Mucosa of descending colon (tissue), 3 donors: ENCODE data around the gene NIT1. TPM values are rescaled to one million over a fixed set of nuclear protein-coding genes. Genes with fewer than 3 reads are reported as not detected.

Experiments used
- ATAC-seq: fragments of 200-7000 bp; cut with Tn5 transposase; one replicate; pipeline ENCODE4 v1.9.1; 2020; ENCODE audit warnings: mild to moderate bottlenecking, moderate library complexity
- DNase-seq, 3 donors: peaks; one replicate each; pipeline ENCODE4 v3.0.0-alpha.2; 2020
- H3K36me3 ChIP-seq: fragments of 200-600 bp; one replicate; pipeline ENCODE4 v1.8.0; 2021; ENCODE audit warnings: low read depth, mild to moderate bottlenecking
- H3K4me1 ChIP-seq: fragments of 200-600 bp; one replicate; pipeline ENCODE4 v1.8.0; 2021; ENCODE audit warnings: low read depth, mild to moderate bottlenecking
- H3K4me3 ChIP-seq: fragments of 200-600 bp; one replicate; pipeline ENCODE4 v1.8.0; 2021; ENCODE audit warnings: mild to moderate bottlenecking
- H3K9me3 ChIP-seq: fragments of 200-600 bp; one replicate; pipeline ENCODE4 v1.8.0; 2021; ENCODE audit warnings: mild to moderate bottlenecking
- CTCF ChIP-seq: fragments of 200-600 bp; IDR thresholded peaks from one replicate; pipeline ENCODE4 v1.8.0; 2022; ENCODE audit warnings: antibody characterized with exemption, mild to moderate bottlenecking
- intact Hi-C, 2 donors: fragments of 100-400 bp; cut with DNase I in 1 of 2; cut with micrococcal nuclease in 1 of 2; formaldehyde crosslinking; loops; one replicate each; pipeline versions ENCODE4 v1.11.0 to v1.11.1; 2022; cut with DNase I, micrococcal nuclease
- total RNA-seq, 3 donors: library from RNA; stranded (reverse); fragmentation: NEBNext Ultra II Directional in 2 of 3; extraction: Animal tissue kit (Norgen Biotek cat#: 25700) in 2 of 3; gene quantifications; one replicate each; pipeline versions ENCODE4 v1.2.1 to v1.2.4, GENCODE V29; 2021 to 2023
- donor health status: DM: no; HTN: no; CAD: no; lungs with moderate emphysema.
- donor health status: DM: no; HTN: no; CAD: no.
- donor health status: DM: no; HTN: yes; CAD: no.

Gene NIT1
- total RNA-seq, 3 donors from 2014 or later, result 56.7 to 79.7 (median 62.8) TPM

DNA sequence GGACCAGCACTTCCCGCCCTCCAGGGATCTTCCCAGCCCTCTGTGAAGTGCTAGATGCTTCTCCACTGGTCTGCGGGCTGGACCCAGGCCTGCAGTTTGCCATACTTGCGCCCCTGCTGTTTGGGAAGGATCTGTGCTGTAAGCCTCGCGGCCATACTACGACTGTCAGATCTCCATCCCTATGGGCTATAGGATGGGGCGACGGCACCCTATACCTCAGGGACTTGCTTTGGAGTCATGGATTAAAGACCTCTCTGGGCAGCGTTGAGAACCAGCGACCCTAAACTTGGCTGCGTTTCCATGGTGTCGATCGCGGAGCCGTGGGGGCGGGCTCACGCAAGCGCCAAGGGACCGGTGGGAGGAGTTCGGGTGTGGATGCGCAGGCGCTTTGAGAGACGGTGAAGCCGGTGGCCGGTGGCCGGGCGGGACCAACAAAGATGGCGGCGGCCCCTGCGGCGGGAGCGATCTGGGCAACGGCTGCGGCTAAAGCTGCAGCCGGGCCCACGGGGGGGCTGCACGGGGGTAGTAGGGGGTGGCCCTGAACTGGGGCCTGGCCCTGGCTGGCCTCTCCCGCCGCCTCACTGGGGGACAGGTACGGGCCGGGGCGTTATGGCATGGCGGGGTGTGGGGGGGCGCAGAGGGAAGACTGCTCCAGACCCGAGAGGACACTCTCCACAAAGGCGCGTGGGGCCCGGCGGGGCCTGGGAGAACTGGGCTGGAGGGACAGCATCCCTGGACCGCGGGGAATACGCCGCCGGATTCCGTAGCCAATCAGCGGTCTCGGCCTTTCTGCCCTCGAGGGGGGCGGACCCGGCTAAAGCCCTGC lies 41.4 kb downstream of the NIT1 start, which contains the start of gene USP21:
USP21 (plus strand) TSS at position 414 of the 826 bp plus-strand sequence. CDS start 1,141 bp downstream, outside the sequence.
- peaks cover 25% of the 10 kb centered on the region for H3K4me1 ChIP-seq
- DNase-seq (peak; percentile 95 to 96 (median 95)), ATAC-seq (peak; percentile 98)
- TF ChIP-seq CTCF, result no peak
- peak within 1 kb of the TSS; percentile 79 for H3K4me3 ChIP-seq
- intact Hi-C loops, result no loop called here
- no peaks in the 10 kb centered on the region for H3K9me3 ChIP-seq
- H3K36me3 ChIP-seq, result no peaks in the 10 kb centered on the region

DNA sequence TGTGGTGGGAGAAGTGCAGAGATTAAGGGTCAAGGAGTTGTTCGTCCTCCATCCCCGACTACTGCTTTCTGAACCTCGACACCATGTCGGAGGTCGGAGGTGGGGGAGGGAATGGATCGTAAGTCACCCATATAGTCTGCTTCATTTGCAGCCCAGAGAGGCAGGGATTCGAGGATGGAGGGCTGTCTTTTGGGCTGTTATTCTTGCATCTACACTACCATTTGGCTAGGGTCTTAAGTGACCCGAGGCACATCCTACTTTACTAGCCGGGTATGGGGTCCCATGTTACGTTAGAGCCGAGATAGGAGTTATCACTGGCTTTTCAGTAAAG lies 42.0 kb downstream of the NIT1 start:
- Histone ChIP-seq H3K36me3 (no peaks in the 10 kb centered on the region), H3K4me1 (peaks cover 22% of the 10 kb centered on the region), H3K4me3 (peak overlapping the region; percentile 79), H3K9me3 (no peaks in the 10 kb centered on the region)
- intact Hi-C loops, result no loop called here
- DNase-seq (no peak), ATAC-seq (no peak)
- no peak for TF ChIP-seq CTCF

DNA sequence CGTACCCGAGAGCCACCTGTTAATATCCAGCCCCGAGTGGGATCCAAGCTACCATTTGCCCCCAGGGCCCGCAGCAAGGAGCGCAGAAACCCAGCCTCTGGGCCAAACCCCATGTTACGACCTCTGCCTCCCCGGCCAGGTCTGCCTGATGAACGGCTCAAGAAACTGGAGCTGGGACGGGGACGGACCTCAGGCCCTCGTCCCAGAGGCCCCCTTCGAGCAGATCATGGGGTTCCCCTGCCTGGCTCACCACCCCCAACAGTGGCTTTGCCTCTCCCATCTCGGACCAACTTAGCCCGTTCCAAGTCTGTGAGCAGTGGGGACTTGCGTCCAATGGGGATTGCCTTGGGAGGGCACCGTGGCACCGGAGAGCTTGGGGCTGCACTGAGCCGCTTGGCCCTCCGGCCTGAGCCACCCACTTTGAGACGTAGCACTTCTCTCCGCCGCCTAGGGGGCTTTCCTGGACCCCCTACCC lies 42.8 kb downstream of the NIT1 start:
- peaks cover 23% of the 10 kb centered on the region for H3K4me1 ChIP-seq
- ATAC-seq, result no peak
- intact Hi-C loops, result no loop called here
- H3K9me3 ChIP-seq, result no peaks in the 10 kb centered on the region
- no peak overlapping the region for H3K4me3 ChIP-seq
- no peaks in the 10 kb centered on the region for H3K36me3 ChIP-seq
- DNase-seq, result no peak
- no peak for TF ChIP-seq CTCF

- ATAC-seq, result no peak
- no peak for TF ChIP-seq CTCF
Observed at GRCh38 chr1:161161652-161162051, 43.7 kb downstream of the NIT1 start.

GRCh38 chr1:161162052-161162451 lies 44.1 kb downstream of the NIT1 start:
- Histone ChIP-seq H3K4me3 (no peak overlapping the region), H3K36me3 (peaks cover 5% of the 10 kb centered on the region), H3K9me3 (no peaks in the 10 kb centered on the region), H3K4me1 (peaks cover 26% of the 10 kb centered on the region)
- intact Hi-C loops, result no loop called here
- ATAC-seq (no peak), DNase-seq (no peak)
- no peak for TF ChIP-seq CTCF

More at GRCh38 chr1:161161652-161162051, 43.7 kb downstream of the NIT1 start:
- Histone ChIP-seq H3K4me1 (peaks cover 23% of the 10 kb centered on the region), H3K4me3 (no peak overlapping the region), H3K9me3 (no peaks in the 10 kb centered on the region), H3K36me3 (peaks cover 5% of the 10 kb centered on the region)
- no peak for DNase-seq
- intact Hi-C loops, result no loop called here
